Left ventricle myocardium inferior (tissue), 1 donor: ENCODE measurements around the gene MSI2. TPM values are rescaled to one million over a fixed set of nuclear protein-coding genes. Genes with fewer than 3 reads are reported as not detected.
A peak's percentile ranks its signal among the peaks of the same experiment; 100 is the strongest.

Experiments
- DNase-seq: peaks from one replicate; pipeline ENCODE4 v3.0.0-alpha.2; 2020
- H3K27ac ChIP-seq: fragments of 200-600 bp; replicated peaks from 2 replicates; pipeline ENCODE4 v1.8.0; 2021
- H3K27me3 ChIP-seq: fragments of 200-600 bp; 2 replicates; pipeline ENCODE4 v1.8.0; 2021; ENCODE audit warnings: low read depth
- H3K36me3 ChIP-seq: fragments of 200-600 bp; 2 replicates; pipeline ENCODE4 v1.8.0; 2021
- H3K4me1 ChIP-seq: fragments of 200-600 bp; 2 replicates; pipeline ENCODE4 v1.8.0; 2021
- H3K4me3 ChIP-seq: fragments of 200-600 bp; 2 replicates; pipeline ENCODE4 v1.8.0; 2021; ENCODE audit warnings: mild to moderate bottlenecking, moderate library complexity
- H3K9me3 ChIP-seq: fragments of 200-600 bp; replicated peaks from 2 replicates; pipeline ENCODE4 v1.8.0; 2021
- intact Hi-C: fragments of 100-400 bp; cut with micrococcal nuclease; formaldehyde crosslinking; loops from one replicate; pipeline ENCODE4 v1.11.0; 2022
- total RNA-seq: library from RNA; stranded (reverse); fragmentation: NEBNext Ultra II Directional; extraction: Animal tissue kit (Norgen Biotek cat#: 25700); gene quantifications from one replicate; pipeline ENCODE4 v1.2.1, GENCODE V29; 2021
- TF ChIP-seq, protein P1 (sequence below): fragments of 200-600 bp; IDR thresholded peaks from 2 replicates; pipeline ENCODE4 v1.8.0; 2021; ENCODE audit warnings: antibody characterized with exemption, mild to moderate bottlenecking, borderline replicate concordance
- donor health status: DM: no; HTN: yes; CAD: no; lungs with severe emphysema.

MSI2 gene
- total RNA-seq, 1 donor from 2014 or later = 118 TPM

DNA sequence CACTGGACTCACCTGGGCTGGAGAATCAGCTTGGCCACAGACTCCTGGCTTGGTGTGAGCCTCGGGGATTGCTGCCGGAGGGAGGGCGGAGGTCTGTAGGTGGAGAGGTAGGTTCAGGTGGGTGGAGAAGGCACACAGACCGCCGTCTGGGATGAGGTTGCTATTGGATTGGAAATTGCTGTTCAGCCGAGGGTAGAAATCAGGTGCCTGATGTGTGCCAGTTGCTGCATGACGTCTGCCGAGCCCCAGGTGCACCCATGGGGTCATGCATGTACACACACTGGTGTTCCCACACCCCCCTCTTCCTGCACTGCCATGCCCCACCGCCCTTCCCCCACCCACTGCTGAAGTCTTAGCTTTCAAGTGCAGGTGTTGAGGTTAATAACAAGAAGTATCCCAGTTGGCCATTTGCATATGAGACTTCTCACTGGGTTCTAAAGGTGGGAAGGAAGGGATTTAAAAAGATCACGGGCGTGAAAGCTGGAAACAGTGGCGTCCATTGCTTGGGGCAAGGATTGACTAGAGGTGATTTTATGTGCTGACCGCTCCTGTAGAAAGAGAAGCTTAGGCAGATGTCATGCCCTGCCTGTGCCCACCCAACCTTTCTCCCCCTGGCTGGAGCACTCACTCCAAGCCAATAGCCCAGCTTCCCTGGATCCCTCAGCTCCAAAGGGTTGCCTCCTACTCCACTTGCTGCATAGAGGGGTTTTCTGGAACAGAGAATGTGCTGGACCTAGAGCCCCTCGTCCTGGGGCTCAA lies 295.2 kb downstream of the MSI2 start:
- no peaks in the 10 kb centered on the region for H3K27me3 ChIP-seq
- H3K36me3 ChIP-seq = no peaks in the 10 kb centered on the region
- no peaks in the 10 kb centered on the region for H3K9me3 ChIP-seq
- no peak overlapping the region for H3K27ac ChIP-seq
- H3K4me1 ChIP-seq = peaks cover 64% of the 10 kb centered on the region
- TF ChIP-seq, protein P1, sequence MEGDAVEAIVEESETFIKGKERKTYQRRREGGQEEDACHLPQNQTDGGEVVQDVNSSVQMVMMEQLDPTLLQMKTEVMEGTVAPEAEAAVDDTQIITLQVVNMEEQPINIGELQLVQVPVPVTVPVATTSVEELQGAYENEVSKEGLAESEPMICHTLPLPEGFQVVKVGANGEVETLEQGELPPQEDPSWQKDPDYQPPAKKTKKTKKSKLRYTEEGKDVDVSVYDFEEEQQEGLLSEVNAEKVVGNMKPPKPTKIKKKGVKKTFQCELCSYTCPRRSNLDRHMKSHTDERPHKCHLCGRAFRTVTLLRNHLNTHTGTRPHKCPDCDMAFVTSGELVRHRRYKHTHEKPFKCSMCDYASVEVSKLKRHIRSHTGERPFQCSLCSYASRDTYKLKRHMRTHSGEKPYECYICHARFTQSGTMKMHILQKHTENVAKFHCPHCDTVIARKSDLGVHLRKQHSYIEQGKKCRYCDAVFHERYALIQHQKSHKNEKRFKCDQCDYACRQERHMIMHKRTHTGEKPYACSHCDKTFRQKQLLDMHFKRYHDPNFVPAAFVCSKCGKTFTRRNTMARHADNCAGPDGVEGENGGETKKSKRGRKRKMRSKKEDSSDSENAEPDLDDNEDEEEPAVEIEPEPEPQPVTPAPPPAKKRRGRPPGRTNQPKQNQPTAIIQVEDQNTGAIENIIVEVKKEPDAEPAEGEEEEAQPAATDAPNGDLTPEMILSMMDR = no peak
- H3K4me3 ChIP-seq = no peak overlapping the region
- intact Hi-C loops = no loop called here
- no peak for DNase-seq

DNA sequence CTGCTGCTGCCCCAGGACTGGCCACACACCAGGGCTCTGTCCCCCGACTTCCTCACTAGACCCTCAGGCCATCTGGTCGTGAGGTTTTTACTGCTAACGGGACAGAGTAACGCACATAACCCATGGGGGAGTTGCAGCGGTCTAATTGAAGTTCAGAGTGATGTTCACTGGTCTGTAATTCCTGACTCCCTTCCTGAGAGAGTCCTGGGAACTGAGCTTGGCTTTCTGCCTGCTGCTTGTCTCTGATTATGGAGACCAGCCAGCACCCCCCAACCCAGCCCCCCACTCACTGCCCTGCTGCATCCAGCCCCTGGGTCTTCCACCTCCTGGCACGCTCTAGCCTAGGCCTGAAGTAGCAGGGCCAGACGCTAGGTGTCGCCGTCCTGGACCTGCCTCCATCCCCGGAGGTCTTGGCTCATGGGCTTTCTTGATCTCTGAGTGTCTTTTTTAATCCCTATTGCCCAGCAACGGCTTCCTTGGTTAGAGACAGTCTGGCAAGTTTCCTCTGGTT lies 295.8 kb downstream of the MSI2 start:
- TF ChIP-seq, protein P1 = peak; percentile 54
- no peaks in the 10 kb centered on the region for H3K9me3 ChIP-seq
- intact Hi-C loops = no loop called here

DNA sequence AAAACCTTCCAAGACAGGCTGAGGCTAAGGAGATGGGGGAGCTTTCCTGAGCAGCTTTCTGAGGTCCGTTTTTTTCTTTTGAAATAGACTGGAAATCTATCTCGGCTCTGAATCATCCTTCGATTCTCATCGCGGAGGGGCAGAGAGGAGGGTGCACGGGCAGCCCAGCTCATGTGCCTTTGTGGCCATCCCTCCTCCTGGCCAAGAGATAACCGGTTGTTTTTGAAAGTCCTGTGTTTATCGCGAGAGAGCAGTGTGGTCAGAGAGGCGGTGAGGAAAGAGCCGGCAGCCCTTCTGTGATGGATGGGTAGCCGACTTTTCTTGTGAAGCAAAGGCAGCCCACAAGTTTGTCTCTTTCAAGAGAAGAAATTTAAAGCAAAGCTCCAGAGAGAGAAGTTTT lies 297.2 kb downstream of the MSI2 start:
- Histone ChIP-seq H3K4me3 (no peak overlapping the region), H3K27ac (no peak overlapping the region), H3K4me1 (peaks cover 55% of the 10 kb centered on the region), H3K27me3 (no peaks in the 10 kb centered on the region), H3K36me3 (no peaks in the 10 kb centered on the region), H3K9me3 (no peaks in the 10 kb centered on the region)
- intact Hi-C loops = no loop called here
- TF ChIP-seq, protein P1 = no peak
- DNase-seq = no peak

More for the DNA sequence above, 295.8 kb downstream of the MSI2 start:
- Histone ChIP-seq H3K4me1 (peaks cover 57% of the 10 kb centered on the region), H3K27ac (no peak overlapping the region), H3K4me3 (no peak overlapping the region), H3K36me3 (no peaks in the 10 kb centered on the region), H3K27me3 (no peaks in the 10 kb centered on the region)
- no peak for DNase-seq

DNA sequence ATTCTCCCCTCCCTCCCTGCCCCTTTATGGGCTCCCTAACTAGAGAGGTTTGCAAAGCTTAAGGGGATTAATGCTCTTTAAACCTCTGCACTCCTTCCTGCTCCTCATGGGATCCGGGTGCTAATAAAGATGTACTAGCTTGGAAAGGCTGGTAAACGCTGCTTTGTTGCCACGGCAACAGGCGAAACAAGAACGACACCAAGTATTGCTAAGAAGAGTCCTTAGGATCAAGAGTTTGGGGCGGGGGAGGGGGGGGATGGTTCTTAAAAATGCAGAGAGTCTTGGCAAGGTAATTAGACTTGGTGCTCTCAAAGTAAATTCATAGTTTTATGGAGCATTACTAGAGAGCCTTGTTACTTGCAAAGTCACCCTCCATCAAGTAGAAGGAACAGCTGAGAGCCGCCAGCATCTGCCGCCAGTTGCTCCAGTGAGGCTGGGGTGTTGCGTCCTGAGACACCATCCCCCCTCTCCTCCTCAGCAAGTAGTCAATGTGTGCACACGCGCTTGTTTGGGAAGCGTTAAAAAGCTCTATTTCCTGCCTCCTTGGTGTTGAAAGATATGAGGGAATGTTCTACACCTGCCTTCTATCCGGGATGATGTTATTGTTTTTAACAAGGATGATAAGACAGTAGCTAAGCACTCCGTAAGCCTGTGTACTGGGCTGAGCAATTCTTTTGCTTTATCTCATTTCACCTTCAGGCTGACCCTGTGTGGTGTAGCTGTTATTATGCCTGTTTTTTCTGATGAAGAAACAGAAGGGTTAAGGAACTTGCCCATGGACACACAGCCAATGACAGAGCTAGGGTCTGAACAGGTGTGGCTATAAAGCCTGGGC lies 297.9 kb downstream of the MSI2 start:
- no peaks in the 10 kb centered on the region for H3K36me3 ChIP-seq
- no peak overlapping the region for H3K27ac ChIP-seq
- no peak for DNase-seq
- intact Hi-C loops = no loop called here
- H3K27me3 ChIP-seq = no peaks in the 10 kb centered on the region
- TF ChIP-seq, protein P1 = no peak
- no peak overlapping the region for H3K4me3 ChIP-seq
- no peaks in the 10 kb centered on the region for H3K9me3 ChIP-seq
- peaks cover 49% of the 10 kb centered on the region for H3K4me1 ChIP-seq

DNA sequence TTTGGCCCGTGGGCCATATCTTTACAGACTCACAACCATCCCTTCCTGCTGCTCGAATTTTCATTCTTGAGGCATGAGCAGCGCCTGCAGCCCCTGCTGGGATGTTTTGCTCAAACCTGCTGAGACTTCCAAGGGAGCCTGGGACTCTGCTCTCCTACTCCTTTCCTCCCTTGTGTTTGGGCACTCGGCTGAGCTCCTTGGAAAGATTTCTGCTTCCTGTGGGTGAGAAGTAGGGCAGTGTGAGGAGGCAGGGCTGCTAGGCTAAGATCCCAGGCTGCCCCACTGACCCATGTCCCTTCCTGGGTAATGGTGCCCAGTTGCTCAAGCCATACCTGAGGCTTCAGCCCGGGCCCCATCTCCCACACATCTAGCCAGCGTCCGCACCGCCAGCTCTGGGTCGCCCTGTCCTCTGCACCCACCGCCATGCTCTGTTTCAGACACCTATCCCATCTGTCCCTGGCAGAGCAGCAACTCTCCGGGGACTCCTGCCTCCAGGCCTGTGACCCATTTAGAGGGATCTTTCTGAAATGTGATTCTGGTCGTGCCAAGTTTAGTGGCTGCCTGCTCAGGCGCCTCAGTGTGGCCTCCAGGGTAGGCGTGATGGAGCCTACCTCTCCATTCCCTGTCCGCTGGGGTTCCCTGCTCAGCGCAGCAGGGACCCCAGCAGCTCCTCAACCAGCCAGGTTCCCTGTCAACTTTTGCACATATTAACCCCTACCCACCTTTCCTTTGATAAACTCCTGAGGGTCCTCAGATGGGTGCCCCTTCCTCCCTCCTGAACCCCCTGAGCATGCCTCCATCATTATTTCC lies 298.7 kb downstream of the MSI2 start:
- no peak for DNase-seq
- TF ChIP-seq, protein P1 = no peak
- no peaks in the 10 kb centered on the region for H3K27me3 ChIP-seq
- peaks cover 49% of the 10 kb centered on the region for H3K4me1 ChIP-seq
- H3K36me3 ChIP-seq = no peaks in the 10 kb centered on the region
- intact Hi-C loops = no loop called here
- H3K4me3 ChIP-seq = no peak overlapping the region
- no peak overlapping the region for H3K27ac ChIP-seq
- H3K9me3 ChIP-seq = no peaks in the 10 kb centered on the region
